HG02973 (cell line): ENCODE measurements around the gene PRKCG.
A peak's percentile ranks its signal among the peaks of the same experiment; 100 is the strongest.
"Not testable (repeated sequence)": the region's sequence is repeated elsewhere in the genome, so short reads cannot be mapped to it uniquely, and the experiment has no call there.

Source experiments
- ATAC-seq: cut with Tn5 transposase; IDR thresholded peaks from one replicate; pipeline ENCODE4 v1.9.1; 2021; ENCODE audit warnings: moderate library complexity; ENCODE audit not compliant: unreplicated experiment

Gene PRKCG

DNA sequence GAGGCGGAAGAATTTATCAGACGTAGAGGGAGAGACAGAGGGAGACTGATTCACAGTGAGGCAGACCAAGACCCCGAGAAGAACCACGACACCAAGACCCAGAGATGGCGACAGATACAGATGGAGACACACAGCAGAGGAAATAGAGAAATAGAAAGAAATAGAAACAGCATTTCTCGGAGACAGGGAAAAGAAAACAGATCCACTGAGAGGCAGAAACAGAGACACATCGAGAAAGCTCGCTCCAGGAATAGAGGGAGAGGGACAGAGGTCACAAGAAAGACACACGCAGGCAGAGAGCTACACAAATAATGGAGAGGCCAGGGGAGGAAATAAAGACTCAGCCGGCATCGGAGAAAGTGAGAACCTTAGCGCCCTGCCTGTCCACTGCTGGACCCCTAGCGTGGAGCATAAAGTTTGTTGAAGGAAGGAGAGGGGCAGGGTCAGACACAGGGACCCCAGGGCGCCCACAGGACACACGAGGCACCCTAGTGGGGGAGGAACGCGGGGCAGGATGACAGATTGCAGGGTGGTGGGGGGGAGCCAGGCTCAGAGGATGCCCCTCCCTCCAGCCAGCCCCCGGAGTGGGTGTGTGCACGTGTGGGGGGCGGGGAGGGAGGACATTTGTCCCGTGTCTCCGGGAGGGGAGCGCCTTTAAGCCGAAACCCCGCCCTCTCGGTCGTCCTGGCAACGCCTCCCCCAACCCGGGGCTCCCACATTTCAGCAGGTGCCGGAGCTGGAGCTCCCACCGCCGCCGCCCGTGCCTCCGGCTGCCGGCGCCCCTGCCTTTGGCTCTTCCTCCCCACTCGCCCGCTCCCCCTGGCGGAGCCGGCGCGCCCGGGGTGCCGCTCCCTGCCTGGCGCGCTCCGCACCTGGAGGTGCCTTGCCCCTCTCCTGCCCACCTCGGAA lies at the start of gene PRKCG:
PRKCG (plus strand) TSS at position 716 of the 909 bp plus-strand sequence. CDS start 298 bp downstream, outside the sequence.
- no peak for ATAC-seq

DNA sequence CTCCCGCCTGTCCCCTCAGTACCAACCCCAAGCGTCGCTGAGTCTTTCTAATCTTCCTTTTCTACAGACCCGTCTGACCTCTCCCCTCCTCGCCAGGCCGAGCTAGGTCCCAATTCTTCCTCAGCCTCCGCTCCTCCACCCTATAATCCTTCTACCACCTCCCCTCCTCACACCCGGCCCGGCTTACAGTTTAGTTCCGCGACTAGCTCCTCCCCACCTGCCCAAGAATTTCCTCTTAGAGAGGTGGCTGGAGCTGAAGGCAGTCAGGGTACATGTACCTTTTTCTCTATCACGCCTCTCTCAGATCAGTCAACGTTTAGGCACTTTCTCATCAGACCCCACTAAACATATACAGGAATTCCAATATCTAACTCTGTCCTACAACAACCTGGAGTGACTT lies 49.1 kb upstream of the PRKCG start:
- not testable (repeated sequence) for ATAC-seq

DNA sequence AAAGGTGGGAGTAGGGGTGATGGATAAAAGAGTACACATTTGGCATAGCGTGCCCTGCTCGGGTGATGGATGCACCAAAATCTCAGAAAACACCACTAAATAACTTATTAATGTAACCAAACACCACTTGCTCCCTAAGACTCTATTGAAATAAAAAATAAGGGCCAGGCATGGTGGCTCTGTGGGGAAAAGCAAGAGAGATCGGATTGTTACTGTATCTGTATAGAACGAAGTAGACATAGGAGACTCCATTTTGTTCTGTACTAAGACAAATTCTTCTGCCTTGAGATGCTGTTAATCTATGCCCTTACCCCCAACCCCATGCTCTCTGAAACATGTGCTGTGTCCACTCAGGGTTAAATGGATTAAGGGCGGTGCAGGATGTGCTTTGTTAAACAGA lies 43.6 kb upstream of the PRKCG start:
- not testable (repeated sequence) for ATAC-seq

DNA sequence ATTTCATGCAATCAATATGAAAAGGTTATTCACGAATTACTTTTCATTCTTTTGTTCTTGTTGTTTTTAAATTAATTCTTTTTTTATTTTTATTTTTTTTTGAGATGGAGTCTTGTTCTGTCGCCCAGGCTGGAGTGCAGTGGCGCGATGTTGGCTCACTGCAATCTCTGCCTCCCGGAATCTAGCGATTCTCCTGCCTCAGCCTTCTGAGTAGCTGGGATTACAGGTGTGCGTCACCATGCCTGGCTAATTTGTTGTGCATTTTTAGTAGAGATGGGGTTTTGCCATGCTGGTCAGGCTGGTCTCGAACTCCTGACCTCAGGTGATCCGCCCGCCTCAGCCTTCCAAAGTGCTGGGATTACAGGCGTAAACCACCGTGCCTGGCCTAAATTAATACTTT lies 41.8 kb upstream of the PRKCG start:
- not testable (repeated sequence) for ATAC-seq

DNA sequence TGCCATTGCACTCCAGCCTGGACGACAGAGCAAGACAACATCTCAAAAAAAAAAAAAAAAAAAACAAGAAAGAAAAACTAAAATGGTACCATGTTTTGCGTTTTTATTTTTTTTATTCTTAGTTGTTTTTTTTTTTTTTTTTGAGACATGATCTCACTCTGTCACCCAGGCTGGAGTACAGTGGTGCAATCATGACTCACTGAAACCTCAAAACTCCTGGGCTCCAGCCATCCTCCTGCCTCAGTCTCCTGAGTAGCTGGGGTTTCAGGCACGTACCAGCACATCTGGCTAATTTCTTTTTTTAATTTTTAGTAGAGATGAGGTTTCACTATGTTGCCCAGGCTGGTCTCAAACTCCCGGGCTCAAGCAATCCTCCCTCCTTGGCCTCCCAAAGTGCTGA lies 41.1 kb upstream of the PRKCG start:
- ATAC-seq: not testable (repeated sequence)

DNA sequence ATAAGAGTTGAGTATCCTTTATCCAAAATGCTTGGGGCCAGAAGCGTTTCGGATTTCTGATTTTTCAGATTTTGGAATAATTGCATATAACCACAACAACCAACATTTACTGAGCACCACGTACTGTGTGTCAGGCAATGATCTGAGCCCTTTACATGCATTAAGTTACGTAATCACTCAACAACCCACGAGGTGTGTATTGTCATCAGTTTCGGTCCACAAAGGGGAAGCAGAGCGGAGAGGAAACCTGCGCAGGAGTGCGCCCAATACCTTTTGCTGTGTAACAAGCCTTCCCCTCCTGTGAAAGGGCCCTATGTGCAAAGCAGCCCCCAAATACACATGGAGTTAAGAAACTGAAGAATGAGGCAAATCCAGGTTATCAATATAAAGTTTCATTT lies 37.1 kb upstream of the PRKCG start:
- no peak for ATAC-seq

DNA sequence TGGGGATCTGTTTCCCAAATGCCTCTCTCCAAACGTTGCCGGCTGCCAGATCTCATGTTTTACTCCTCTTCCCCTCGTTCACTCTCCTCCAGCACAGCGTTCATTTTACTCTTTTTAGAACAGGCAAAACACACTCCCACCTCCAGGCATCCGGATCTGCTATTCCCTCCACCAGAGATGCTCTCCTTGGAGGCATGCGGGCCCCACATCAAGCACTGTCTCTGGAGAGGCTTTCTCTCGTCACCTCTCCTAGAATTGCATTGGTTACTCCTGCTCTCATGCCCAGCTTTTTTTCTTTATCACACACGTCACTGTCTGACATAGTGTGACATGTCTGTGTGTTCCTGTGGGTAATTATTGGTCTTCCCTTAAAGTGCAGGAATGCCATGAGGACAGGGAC lies 34.4 kb upstream of the PRKCG start:
- no peak for ATAC-seq

DNA sequence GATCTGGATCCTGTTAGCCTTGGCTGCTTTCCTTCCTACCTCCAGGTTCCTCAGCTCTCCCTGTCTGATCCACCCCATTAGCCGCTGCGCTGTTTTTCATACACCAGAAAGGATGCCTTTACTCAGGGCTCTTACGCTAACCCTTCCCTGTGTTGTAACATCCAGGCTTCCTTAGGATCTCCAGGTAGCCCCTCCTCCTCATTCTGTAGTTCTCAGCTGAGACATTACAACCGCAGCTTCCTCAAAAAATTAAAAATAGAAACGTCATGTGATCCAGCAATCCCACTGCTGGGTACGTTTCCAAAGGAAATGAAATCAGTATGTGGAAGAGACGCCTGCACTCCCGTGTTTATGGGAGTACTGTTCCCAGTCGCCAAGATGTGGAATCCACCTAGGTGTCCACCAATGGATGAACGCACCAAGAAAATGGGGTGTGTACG lies 32.7 kb upstream of the PRKCG start:
- no peak for ATAC-seq

DNA sequence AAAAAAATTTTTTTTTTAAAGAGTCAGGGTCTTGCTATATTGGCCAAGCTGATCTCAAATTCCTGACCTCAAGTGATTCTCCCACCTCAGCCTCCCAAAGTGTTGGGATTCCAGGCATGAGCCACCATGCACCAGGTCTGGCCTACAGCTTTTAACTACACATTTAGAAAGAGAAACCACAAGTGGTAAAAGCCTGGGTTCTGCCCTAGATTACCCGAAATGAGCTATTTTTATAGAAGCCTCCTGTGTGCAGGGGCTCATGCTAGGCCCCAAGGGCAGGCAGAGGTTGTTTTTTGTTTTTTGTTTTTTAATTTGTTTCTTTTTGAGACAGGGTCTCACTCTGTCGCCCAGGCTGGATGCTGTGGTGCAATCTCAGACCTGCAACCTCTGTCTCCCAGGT lies 28.3 kb upstream of the PRKCG start:
- ATAC-seq: no peak

DNA sequence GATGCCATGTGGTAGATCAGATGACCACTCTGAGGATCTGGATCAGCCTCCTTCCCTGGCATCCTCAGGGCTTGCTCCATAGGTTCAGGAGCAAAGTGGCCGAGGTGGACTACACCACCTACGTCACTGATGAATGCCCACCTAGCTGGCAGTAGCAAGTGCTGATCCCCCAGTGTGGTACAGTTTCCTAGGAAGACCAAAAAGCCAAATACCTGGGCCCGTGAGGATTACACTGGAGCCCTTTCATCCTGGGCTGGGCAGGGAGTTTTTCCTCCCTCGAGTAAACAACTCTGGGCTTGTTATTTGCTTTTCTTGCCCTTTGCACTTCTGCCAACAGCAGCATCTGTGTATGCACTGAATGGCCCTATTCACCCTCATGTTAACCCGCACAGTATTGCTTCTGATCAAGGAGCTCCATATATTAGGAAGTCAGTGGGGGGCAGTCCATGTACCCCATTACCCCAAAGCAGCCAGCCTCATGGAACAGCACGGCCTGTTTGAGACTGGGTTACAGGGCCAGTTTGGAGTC lies 17.6 kb upstream of the PRKCG start:
- no peak for ATAC-seq

DNA sequence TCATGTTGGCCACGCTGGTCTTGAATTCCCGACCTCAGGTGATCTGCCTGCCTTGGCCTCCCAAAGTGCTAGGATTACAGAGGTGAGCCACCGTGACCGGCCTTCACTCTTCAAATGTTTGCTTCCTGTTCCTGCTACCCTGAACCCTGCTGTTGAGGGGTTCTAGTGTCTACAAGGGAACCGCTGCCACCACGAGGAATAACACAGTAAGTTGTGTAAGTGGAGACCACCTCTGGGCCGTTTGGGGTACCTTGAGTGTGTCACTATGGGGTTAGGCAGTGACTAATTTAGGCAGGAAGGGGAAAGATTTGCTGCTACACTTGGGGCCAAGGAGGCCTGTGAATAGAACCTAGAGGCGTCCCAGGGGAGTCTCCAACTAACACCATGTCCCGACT lies 16.5 kb upstream of the PRKCG start:
- ATAC-seq: no peak

DNA sequence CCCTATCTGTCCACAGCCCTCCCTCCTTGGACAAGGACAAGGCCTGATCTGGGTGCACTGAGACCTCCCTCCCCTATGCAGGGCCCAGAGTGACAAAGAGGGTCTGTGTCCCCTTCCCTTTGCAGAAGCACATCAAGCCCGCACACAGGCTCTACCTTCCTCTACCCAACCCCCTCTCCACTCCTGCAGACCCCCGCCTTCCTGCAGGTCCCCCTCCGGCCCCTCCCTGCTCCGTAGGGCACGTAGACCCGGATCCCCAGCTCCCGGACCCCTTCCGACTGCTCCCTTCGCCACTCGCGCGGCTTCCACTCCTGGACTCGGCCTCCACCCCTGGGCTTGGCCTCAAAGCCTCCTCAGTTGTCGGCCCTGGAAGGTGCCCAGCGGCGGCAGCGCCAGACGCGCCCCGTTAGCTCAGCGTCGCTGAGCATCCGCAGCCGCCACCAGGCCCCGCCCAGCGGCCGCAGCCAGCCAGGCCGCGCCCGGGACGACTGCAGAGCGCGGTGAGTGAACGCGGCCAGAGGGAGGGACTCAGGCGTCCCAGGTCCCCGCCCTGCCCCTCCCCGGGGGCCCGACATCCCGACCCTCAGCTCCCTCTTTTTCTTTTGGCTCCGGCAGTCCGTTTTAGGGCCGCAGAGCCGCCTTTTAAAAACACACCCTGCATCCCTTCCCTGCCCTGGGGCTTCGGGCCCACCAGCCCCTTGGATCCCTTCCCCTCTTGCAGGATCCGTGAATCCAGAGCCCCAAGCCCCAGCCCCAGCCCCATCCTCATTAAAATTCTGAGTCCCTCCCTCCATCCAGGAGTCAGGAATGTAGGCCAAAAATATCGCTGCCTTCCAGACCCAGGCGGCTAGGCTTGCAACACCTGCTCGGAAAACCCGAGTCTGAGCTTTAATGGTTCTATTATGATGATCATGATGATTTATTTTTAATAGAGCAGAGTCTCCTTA lies 15.8 kb upstream of the PRKCG start:
- no peak for ATAC-seq

DNA sequence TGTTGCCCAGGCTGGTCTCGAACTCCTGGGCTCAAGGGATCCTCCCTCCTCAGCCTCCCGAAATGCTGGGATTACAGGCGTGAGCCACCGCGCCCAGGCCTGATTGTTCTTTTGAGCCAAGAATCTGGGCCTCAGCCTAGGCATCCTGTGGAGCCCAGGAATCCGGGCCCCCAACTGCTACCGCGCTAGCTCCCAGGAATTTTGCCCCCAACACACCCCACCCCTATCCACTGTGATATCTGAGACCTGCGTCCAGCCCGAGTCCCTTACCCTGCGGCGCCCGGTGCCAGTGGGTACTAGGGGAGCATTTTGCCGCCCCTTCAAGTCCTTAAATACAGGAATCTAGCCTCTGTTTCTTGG lies 15.2 kb upstream of the PRKCG start:
- ATAC-seq: no peak

DNA sequence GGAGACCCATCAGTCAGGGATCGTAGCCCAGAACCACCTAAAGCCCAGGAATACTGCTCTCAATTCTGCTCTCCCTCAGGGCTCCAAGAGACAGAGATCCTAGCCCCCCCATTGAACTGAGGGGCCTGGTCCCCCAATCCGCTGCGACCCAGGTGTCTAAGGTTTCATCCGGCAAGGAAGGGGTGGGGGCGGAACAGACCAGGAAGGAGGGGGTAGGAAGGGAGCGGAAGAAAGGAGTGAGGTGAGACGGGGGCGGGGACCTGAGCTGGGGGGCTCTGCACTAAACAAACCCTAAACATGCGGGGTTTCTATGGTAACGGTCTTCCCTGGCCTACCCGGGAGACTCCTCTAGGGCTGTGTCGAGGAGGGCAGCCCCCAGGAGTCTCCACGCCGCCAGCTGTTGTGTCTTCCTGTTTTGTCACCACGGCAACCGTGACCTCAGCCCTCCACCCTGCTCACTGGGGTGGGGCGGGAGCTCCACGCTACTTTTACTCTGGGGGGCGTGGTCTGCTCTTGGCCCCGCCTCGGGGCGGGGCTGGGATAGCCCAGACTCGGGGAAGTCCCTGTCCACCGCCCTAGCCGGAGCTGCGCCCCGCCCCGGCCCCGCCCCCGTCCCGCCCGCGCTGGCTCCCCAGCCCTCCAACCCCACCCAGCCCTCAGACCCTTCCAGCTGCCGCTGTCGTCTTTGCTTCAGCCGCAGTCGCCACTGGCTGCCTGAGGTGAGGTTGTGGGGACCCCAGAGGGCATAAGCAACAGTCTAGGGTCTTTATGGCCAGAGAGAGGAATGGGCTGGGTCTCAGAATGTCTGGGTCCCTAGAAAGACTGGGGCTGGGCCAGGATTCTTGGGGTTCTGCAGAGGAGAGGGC lies 14.5 kb upstream of the PRKCG start, which contains the start of gene MYADM:
MYADM (plus strand) TSS at position 659 of the 866 bp plus-strand sequence. CDS start 5,647 bp downstream, outside the sequence.
- ATAC-seq: peak; percentile 55

DNA sequence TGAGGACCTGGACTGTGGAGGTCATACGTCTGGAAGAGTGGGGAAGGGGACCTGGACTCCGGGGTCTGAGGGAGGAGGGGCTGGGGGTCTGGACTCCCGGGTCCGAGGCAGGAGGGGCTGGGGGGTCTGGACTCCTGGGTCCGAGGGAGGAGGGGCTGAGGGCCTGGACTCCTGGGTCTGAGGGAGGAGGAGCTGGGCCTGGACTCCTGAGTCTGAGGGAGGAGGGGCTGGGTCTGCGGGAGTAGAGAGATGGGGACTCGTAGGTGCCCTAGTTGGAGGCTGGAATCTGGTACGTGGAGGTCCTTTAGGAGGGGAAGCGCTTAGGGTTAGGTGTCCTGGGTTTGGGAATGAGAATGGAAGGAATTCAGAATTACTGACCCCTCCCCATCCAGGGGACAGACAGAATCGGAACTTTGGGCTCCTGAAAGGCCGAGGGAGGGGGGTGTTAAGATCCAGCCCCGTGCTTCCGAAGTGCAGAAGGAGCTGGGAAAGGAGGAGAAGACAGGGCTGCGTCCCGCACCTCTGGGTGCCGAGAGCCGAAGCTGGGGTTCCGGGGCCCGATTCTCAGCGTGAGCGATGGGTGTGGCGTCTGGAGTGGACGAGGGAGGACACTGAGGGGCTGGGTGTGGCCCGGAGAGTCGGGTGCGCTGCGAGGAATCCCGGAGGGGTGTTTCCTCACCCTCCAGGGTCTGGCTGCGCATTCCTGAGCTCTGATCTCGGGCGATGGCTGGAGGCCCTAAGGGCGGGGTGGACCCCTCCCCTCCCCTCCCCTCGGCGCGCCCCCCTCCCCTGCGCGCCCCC lies 13.7 kb upstream of the PRKCG start:
- no peak for ATAC-seq

DNA sequence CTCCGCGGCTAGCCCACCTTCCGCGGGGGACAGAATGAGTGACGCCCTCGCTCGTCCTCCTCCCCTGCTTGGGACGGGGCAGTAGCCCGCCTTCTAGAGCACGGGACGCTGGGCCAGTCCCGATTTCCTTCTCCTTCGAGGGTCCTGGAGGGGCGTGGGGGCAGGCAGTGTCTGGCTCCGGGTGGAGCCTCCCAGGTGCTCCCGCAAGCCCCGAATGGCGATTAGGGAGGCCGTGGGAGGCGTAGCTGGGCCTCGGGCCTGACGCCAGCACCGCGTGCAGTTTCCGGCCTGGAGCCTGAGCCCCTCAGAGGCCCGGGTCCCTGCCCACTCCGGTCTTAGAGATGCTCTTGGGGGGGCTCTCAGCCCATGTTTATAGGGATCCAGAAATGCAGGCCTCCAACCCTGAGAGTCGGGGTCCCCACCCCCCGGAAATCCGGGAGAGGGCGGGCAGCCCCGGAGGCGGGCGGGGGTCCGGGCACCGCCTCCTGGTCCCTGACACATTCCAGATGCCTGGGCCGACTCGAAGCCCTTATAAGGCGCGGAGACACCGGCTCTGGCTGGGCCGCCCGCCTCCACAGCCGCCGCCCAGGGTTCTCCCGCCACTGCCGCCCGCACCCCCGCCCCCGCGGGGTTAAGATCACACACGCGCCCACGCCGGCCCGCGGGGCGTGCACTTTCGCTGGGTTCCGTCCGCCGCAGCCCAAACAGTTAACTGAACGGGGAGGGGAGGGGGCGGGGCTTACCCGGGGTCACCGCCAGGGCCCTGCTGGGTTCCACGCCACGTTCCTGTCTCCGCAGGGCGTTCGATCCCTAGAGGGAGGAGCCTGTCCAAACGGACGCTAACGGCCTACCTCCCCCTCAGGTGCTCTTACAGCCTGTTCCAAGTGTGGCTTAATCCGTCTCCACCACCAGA lies 12.8 kb upstream of the PRKCG start:
- ATAC-seq: peak; percentile 44

DNA sequence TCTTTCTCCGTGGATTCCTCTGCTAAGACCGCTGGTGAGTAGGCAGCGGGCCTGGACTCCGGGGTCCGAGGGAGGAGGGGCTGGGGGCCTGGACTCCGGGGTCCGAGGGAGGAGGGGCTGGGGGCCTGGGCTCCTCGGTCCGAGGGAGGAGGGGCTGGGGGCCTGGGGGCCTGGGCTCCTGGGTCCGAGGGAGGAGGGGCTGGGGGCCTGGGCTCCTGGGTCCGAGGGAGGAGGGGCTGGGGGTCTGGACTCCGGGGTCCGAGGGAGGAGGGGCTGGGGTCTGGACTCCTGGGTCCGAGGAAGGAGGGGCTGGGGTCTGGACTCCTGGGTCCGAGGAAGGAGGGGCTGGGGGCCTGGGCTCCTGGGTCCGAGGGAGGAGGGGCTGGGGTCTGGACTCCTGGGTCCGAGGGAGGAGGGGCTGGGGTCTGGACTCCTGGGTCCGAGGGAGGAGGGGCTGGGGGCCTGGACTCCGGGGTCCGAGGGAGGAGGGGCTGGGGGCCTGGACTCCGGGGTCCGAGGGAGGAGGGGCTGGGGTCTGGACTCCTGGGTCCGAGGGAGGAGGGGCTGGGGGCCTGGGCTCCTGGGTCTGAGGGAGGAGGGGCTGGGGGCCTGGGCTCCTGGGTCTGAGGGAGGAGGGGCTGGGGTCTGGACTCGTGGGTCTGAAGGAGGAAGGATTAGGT lies 12.1 kb upstream of the PRKCG start:
- ATAC-seq: not testable (repeated sequence)

DNA sequence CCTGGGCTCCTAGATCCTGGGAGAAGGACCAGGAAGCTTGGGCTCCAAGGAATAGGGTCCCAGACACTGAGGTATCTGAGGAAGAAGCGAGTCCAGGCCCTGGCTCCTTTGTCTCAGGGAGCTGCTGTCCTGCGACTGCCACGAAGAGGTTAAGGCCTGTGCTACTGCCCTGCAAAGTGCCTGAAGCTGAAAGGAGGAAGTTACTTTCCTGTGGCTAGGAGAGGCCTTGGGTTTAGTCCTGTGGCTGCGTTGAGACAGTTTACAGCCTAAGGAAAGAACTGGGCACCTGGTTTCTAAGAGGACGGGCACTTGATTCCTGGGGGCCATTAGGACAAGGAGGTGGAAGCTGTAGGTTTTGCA lies 11.5 kb upstream of the PRKCG start:
- ATAC-seq: no peak
